Tibial nerve (tissue), 4 donors: ENCODE measurements around the gene TEX13B. TPM values are rescaled to one million over a fixed set of nuclear protein-coding genes. Genes with fewer than 3 reads are reported as not detected.
A peak's percentile ranks its signal among the peaks of the same experiment; 100 is the strongest.

Experiments used
- DNase-seq, 2 donors: peaks; one replicate each; pipeline ENCODE4 v3.0.0-alpha.2; 2019; ENCODE audit warnings: low spot score in 2 of 2
- H3K27ac ChIP-seq, 4 donors: fragments of 200-600 bp; sonication (generic) in 3 of 4; one replicate each; pipeline ENCODE4 v1.5.1; 2017 to 2019; ENCODE audit warnings: mild to moderate bottlenecking in 1 of 4
- H3K27me3 ChIP-seq, 2 donors: fragments of 200-600 bp; sonication (generic) in 1 of 2; one replicate each; pipeline versions ENCODE4 v1.5.1 to v1.6.0; 2017 to 2019
- H3K36me3 ChIP-seq, 3 donors: fragments of 200-600 bp; sonication (generic); one replicate each; pipeline ENCODE4 v1.5.1; 2018 to 2019
- H3K4me1 ChIP-seq, 4 donors: fragments of 200-600 bp; sonication (generic) in 3 of 4; one replicate each; pipeline ENCODE4 v1.5.1; 2017 to 2019
- H3K4me3 ChIP-seq, 4 donors: fragments of 200-600 bp; sonication (generic) in 3 of 4; one replicate each; pipeline ENCODE4 v1.5.1; 2017 to 2019; ENCODE audit warnings: mild to moderate bottlenecking in 1 of 4, moderate library complexity in 1 of 4
- H3K9me3 ChIP-seq, 4 donors: fragments of 200-600 bp; sonication (generic) in 3 of 4; one replicate each; pipeline ENCODE4 v1.5.1; 2017 to 2019
- CTCF ChIP-seq, 5 experiments: fragments of 200-600 bp in 3 of 5; fragments of 450-650 bp in 2 of 5; sonication (generic) in 3 of 5; IDR thresholded peaks; one replicate each; pipeline ENCODE4 v1.5.1; 2016 to 2019; ENCODE audit warnings: antibody characterized with exemption in 5 of 5, mild to moderate bottlenecking in 3 of 5, moderate library complexity in 2 of 5
- EP300 ChIP-seq, 2 donors: sonication (generic); formaldehyde crosslinking; IDR thresholded peaks; one replicate each; pipeline ENCODE4 v1.6.1; 2017; ENCODE audit warnings: antibody characterized with exemption in 2 of 2, mild to moderate bottlenecking in 1 of 2
- POLR2A ChIP-seq, 2 donors: fragments of 450-650 bp; IDR thresholded peaks; one replicate each; pipeline ENCODE4 v1.6.1; 2017; ENCODE audit warnings: antibody characterized with exemption in 2 of 2, mild to moderate bottlenecking in 2 of 2, moderate library complexity in 2 of 2
- WGBS, 2 donors: methylation state at CpG; one replicate each; pipeline ENCODE4 v1.1.5; 2018; 5-methylcytosine and 5-hydroxymethylcytosine counted together
- total RNA-seq, 4 donors: library from RNA; depleted of rRNA; stranded (reverse); fragments of >200 nt; gene quantifications; one replicate each; pipeline ENCODE4 v1.1.0, GENCODE V29; 2016

Gene TEX13B
- total RNA-seq, 4 donors from 2014 or later, result not detected

- Histone ChIP-seq H3K27ac (no peak overlapping the region), H3K4me3 (no peak overlapping the region), H3K36me3 (no peaks in the 10 kb centered on the region), H3K9me3 (no peaks in the 10 kb centered on the region), H3K27me3 (peaks cover 0 to 7% of the 10 kb centered on the region in 2 donors), H3K4me1 (peaks cover 0 to 7% (median 0%) of the 10 kb centered on the region in 4 donors)
- no peak for DNase-seq
- no peak for TF ChIP-seq CTCF (IDR thresholded peaks at IDR 0.05)
- no peak for TF ChIP-seq EP300 (IDR thresholded peaks at IDR 0.05)
- no peak for TF ChIP-seq POLR2A (IDR thresholded peaks at IDR 0.05)
- WGBS, 2 donors, result 49 to 66% methylated on average over 3 of the region's 3 CpGs
Measured at GRCh38 chrX:107940095-107940494, 42.1 kb downstream of the TEX13B start.

DNA sequence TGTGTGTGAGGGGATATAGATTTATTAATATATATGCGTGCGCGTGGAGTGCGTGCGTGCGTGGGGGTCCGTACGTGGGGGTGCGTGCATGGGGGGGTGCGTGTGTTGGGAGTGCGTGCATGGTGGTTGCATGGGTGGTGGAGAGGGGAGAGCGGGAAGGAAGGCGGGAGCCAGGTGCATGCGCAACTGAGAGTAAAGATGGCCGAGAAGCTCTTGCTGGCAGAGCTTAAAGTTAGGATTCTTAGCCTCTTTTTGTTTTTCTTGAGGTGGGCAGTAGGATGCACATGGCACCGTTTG, 45.8 kb downstream of the TEX13B start:
- Histone ChIP-seq H3K36me3 (no peaks in the 10 kb centered on the region), H3K9me3 (no peaks in the 10 kb centered on the region), H3K27me3 (peaks cover 0 to 7% of the 10 kb centered on the region in 2 donors), H3K4me3 (no peak overlapping the region), H3K4me1 (peaks cover 0 to 7% (median 0%) of the 10 kb centered on the region in 4 donors), H3K27ac (no peak overlapping the region)
- DNase-seq, result no peak
- 38 to 69% methylated on average over 16 of the region's 16 CpGs for WGBS, 2 donors
- TF ChIP-seq EP300 (IDR thresholded peaks at IDR 0.05), result no peak
- no peak for TF ChIP-seq CTCF (IDR thresholded peaks at IDR 0.05)
- no peak for TF ChIP-seq POLR2A (IDR thresholded peaks at IDR 0.05)

- DNase-seq, result no peak
- no peak for TF ChIP-seq POLR2A (IDR thresholded peaks at IDR 0.05)
- TF ChIP-seq EP300 (IDR thresholded peaks at IDR 0.05), result no peak
- no peak for TF ChIP-seq CTCF (IDR thresholded peaks at IDR 0.05)
- Histone ChIP-seq H3K4me3 (peak overlapping the region in 1 of 4 donors; percentile 12), H3K4me1 (peaks cover 0 to 7% (median 0%) of the 10 kb centered on the region in 4 donors), H3K36me3 (no peaks in the 10 kb centered on the region), H3K27me3 (peaks cover 0 to 11% of the 10 kb centered on the region in 2 donors), H3K27ac (no peak overlapping the region), H3K9me3 (no peaks in the 10 kb centered on the region)
- 5 to 49% methylated on average over 35 to 48 of the region's 48 CpGs for WGBS, 2 donors
Measured at GRCh38 chrX:107935664-107936433, 46.3 kb downstream of the TEX13B start.

DNA sequence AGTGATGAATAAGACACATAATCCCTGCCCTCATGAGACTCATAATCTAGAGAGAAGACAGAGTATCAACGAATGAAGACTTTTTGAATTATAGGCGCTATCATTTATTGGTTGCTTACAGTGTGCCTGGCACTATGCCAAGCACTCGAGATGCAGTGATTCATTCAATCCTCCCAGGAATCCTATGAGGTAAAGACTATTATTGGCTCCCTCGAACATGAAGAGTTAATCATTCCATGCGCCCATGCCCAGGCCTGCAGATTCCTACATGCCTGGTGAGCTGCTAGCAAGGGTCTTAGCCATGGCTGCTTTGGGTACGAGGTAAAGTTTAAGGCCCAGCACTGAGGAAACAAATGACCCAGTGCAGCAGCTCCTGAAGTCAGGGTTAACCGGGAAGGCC, 47.0 kb downstream of the TEX13B start:
- Histone ChIP-seq H3K27me3 (peaks cover 0 to 11% of the 10 kb centered on the region in 2 donors), H3K27ac (no peak overlapping the region), H3K4me3 (no peak overlapping the region), H3K36me3 (no peaks in the 10 kb centered on the region), H3K4me1 (peaks cover 0 to 7% (median 0%) of the 10 kb centered on the region in 4 donors), H3K9me3 (no peaks in the 10 kb centered on the region)
- no peak for DNase-seq
- 47 to 61% methylated on average over 7 of the region's 7 CpGs for WGBS, 2 donors
- TF ChIP-seq CTCF (IDR thresholded peaks at IDR 0.05) (no peak), POLR2A (IDR thresholded peaks at IDR 0.05) (no peak), EP300 (IDR thresholded peaks at IDR 0.05) (no peak)

- H3K27me3 ChIP-seq, result peaks cover 0 to 11% of the 10 kb centered on the region in 2 donors
- H3K4me1 ChIP-seq, result peaks cover 0 to 7% (median 0%) of the 10 kb centered on the region in 4 donors
- no peaks in the 10 kb centered on the region for H3K9me3 ChIP-seq
- no peak for DNase-seq
- TF ChIP-seq EP300 (IDR thresholded peaks at IDR 0.05), result no peak
- no peak for TF ChIP-seq CTCF (IDR thresholded peaks at IDR 0.05)
- TF ChIP-seq POLR2A (IDR thresholded peaks at IDR 0.05), result no peak
- H3K36me3 ChIP-seq, result no peaks in the 10 kb centered on the region
- H3K27ac ChIP-seq, result no peak overlapping the region
- 91 to 100% methylated on average over 1 of the region's 1 CpG for WGBS, 2 donors
- no peak overlapping the region for H3K4me3 ChIP-seq
Measured at GRCh38 chrX:107934262-107934661, 47.9 kb downstream of the TEX13B start.
